Raji (cell line): ENCODE data around the gene RAB4B.

ENCODE experiments used
- POLR2A ChIP-seq: IDR thresholded peaks from 2 replicates; pipeline ENCODE4 v1.6.1; 2011; ENCODE audit warnings: low read depth, low read length, control low read depth; ENCODE audit not compliant: insufficient read depth

The RAB4B gene

GRCh38 chr19:40763526-40763925 lies 14.5 kb upstream of the RAB4B start:
- no peak for TF ChIP-seq POLR2A

- TF ChIP-seq POLR2A = no peak
Measured at GRCh38 chr19:40763963-40764362, 14.1 kb upstream of the RAB4B start.

GRCh38 chr19:40768869-40769268 lies 9.2 kb upstream of the RAB4B start:
- TF ChIP-seq POLR2A = no peak

GRCh38 chr19:40774916-40775631 lies 3.0 kb upstream of the RAB4B start, which contains the start of gene MIA:
TSS of gene MIA (plus strand) at chr19:40775521. CDS start at chr19:40775543, 22 bp downstream.
- TF ChIP-seq POLR2A = no peak

- TF ChIP-seq POLR2A = no peak
Measured at GRCh38 chr19:40775632-40776022, 2.4 kb upstream of the RAB4B start.

GRCh38 chr19:40776364-40776763 lies 1.7 kb upstream of the RAB4B start:
- no peak for TF ChIP-seq POLR2A

GRCh38 chr19:40776932-40777644 lies 959 bp upstream of the RAB4B start:
- TF ChIP-seq POLR2A = no peak; the same call in 1 of the 2 replicates

GRCh38 chr19:40777645-40777936 lies 456 bp upstream of the RAB4B start:
- peak; percentile 62 for TF ChIP-seq POLR2A

- TF ChIP-seq POLR2A = no peak
Measured at GRCh38 chr19:40778706-40779284, 748 bp downstream of the RAB4B start.

- no peak for TF ChIP-seq POLR2A
Measured at GRCh38 chr19:40780582-40780981, 2.5 kb downstream of the RAB4B start.

GRCh38 chr19:40781140-40781539 lies 3.1 kb downstream of the RAB4B start:
- TF ChIP-seq POLR2A = no peak

- no peak for TF ChIP-seq POLR2A
Measured at GRCh38 chr19:40783711-40784110, 5.7 kb downstream of the RAB4B start.

GRCh38 chr19:40785526-40785925 lies 7.5 kb downstream of the RAB4B start:
- TF ChIP-seq POLR2A = no peak

GRCh38 chr19:40786060-40787037 lies 8.3 kb downstream of the RAB4B start:
- no peak for TF ChIP-seq POLR2A

- TF ChIP-seq POLR2A = no peak
Measured at GRCh38 chr19:40791349-40791748, 13.3 kb downstream of the RAB4B start.
